ENCODE measurements around the gene PIP4K2A. TPM values are rescaled to one million over a fixed set of nuclear protein-coding genes. Genes with fewer than 3 reads are reported as not detected.
A peak's percentile ranks its signal among the peaks of the same experiment; 100 is the strongest.

The PIP4K2A gene
- total RNA-seq, 1 experiment from 2014 or later = 24.2 TPM

- TF ChIP-seq CTCF (IDR thresholded peaks at IDR 0.05; ENCODE audit: unreplicated experiment) = no peak
- Mint-ChIP-seq H3K4me1 (ENCODE audit: low read depth, unreplicated experiment) (peaks cover 16% of the 10 kb centered on the region), H3K4me3 (ENCODE audit: low read depth, unreplicated experiment) (peak overlapping the region; percentile 76), H3K27me3 (ENCODE audit: unreplicated experiment) (no peaks in the 10 kb centered on the region), H3K36me3 (ENCODE audit: insufficient read depth, unreplicated experiment) (peaks cover 25% of the 10 kb centered on the region), H3K27ac (ENCODE audit: unreplicated experiment) (no peak overlapping the region), H3K9me3 (ENCODE audit: low read depth, unreplicated experiment) (no peaks in the 10 kb centered on the region)
- intact Hi-C loops (cut with micrococcal nuclease; ENCODE audit: unreplicated experiment) = loop anchor here (5.0 to 10.0 kb wide), 2 partner anchors 87 to 271 kb away; no protein-coding TSS in a partner anchor
- CTCF ChIA-PET = interaction anchor here (0.6 to 0.9 kb wide), 2 partner anchors 9 to 918 kb away, joined by 4 to 6 read pairs; no protein-coding TSS in a partner anchor
- no TSS peak for BruUV-seq (replicated peaks)
- peak; percentile 9 for DNase-seq
These were observed 412 bp downstream of the PIP4K2A start for GRCh38 chr10:22713853-22714478.

DNA sequence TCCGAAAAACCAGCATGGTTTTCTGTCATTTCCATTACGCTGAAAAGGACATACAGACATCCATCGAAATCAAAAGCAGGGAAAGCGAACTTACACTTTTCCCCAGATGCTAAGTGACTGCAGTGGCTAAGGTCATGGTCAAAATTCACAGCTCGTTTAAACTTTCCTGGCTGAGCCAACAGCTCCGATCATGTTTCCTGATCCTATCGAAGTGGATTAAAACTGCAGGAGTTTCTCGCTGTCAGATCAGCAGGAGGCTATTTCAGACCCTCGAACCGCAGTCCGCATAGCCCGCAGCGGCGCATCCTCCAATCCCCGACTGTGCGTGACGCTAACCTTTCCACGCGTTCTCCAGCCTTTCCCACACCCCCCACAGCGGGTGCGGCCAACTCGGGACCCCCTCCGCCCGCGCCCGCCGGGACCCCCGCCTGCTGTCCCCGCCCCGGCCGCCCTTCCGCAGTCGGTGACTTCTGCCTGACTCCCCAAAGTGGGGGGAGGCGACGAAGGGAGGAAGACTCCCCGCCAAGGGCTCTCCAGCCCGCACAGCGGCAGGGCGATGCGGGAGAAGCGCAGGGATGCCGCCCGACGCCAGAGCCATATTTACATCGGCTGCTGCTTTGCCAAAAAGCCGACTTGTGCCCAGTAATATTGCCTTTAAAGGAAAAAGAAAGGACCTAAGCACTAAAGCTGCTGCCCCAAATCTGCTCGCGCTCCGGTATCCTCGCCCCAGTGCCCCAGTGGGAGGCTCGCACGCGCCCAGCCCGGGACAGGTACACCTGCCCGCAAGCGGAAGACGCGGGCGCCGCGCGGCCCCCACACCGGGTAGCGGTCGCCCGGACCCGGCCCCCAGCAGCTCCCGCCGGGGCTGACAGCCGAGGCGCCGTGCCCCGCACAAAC lies 1.2 kb downstream of the PIP4K2A start:
- Mint-ChIP-seq H3K36me3 (ENCODE audit: insufficient read depth, unreplicated experiment) (peaks cover 25% of the 10 kb centered on the region), H3K4me3 (ENCODE audit: low read depth, unreplicated experiment) (peak overlapping the region; percentile 76), H3K9me3 (ENCODE audit: low read depth, unreplicated experiment) (no peaks in the 10 kb centered on the region), H3K27me3 (ENCODE audit: unreplicated experiment) (no peaks in the 10 kb centered on the region), H3K27ac (ENCODE audit: unreplicated experiment) (no peak overlapping the region), H3K4me1 (ENCODE audit: low read depth, unreplicated experiment) (peaks cover 10% of the 10 kb centered on the region)
- peak; percentile 32 for DNase-seq
- CTCF ChIA-PET = interaction anchor here (0.6 to 0.9 kb wide), 2 partner anchors 9 to 918 kb away, joined by 4 to 6 read pairs; no protein-coding TSS in a partner anchor
- no peak for TF ChIP-seq CTCF (IDR thresholded peaks at IDR 0.05; ENCODE audit: unreplicated experiment)
- intact Hi-C loops (cut with micrococcal nuclease; ENCODE audit: unreplicated experiment) = loop anchor here (5.0 to 10.0 kb wide), 2 partner anchors 86 to 272 kb away; no protein-coding TSS in a partner anchor
- BruUV-seq (replicated peaks) = no TSS peak

- Mint-ChIP-seq H3K9me3 (ENCODE audit: low read depth, unreplicated experiment) (no peaks in the 10 kb centered on the region), H3K27ac (ENCODE audit: unreplicated experiment) (no peak overlapping the region), H3K27me3 (ENCODE audit: unreplicated experiment) (no peaks in the 10 kb centered on the region), H3K4me3 (ENCODE audit: low read depth, unreplicated experiment) (peak overlapping the region; percentile 76), H3K36me3 (ENCODE audit: insufficient read depth, unreplicated experiment) (peaks cover 25% of the 10 kb centered on the region), H3K4me1 (ENCODE audit: low read depth, unreplicated experiment) (peaks cover 10% of the 10 kb centered on the region)
- no peak for DNase-seq
- TF ChIP-seq CTCF (IDR thresholded peaks at IDR 0.05; ENCODE audit: unreplicated experiment) = no peak
- intact Hi-C loops (cut with micrococcal nuclease; ENCODE audit: unreplicated experiment) = loop anchor here (5.0 to 10.0 kb wide), 2 partner anchors 85 to 272 kb away; no protein-coding TSS in a partner anchor
- BruUV-seq (replicated peaks) = no TSS peak
- CTCF ChIA-PET = interaction anchor here (0.7 kb wide), 1 partner anchor 138 kb away, joined by 3 read pairs; no protein-coding TSS in a partner anchor
These were observed 2.0 kb downstream of the PIP4K2A start for GRCh38 chr10:22712211-22712955.

DNA sequence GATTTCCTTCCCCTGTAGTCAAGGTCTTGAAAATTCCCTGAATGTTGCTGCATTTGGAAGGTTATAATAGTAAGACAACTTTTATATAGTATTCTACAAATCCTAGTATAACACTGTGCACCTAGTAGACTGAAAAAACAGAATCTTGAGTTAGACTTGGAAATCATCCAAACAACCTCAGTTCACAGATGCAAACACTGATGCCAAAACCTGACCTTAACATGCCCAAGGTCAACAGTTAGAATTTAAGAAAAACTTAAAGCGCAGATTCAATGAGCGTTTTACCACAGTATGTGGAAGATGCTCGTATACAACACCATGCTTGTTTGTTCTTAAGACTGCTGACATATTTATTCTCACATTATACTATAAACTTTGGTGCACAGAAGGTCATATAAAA lies 3.0 kb downstream of the PIP4K2A start:
- H3K27me3 Mint-ChIP-seq (ENCODE audit: unreplicated experiment) = no peaks in the 10 kb centered on the region
- intact Hi-C loops (cut with micrococcal nuclease; ENCODE audit: unreplicated experiment) = loop anchor here (5.0 to 10.0 kb wide), 2 partner anchors 84 to 273 kb away; no protein-coding TSS in a partner anchor
- H3K4me1 Mint-ChIP-seq (ENCODE audit: low read depth, unreplicated experiment) = peaks cover 10% of the 10 kb centered on the region
- DNase-seq = no peak
- no TSS peak for BruUV-seq (replicated peaks)
- CTCF ChIA-PET = no interaction called here
- H3K36me3 Mint-ChIP-seq (ENCODE audit: insufficient read depth, unreplicated experiment) = peaks cover 25% of the 10 kb centered on the region
- TF ChIP-seq CTCF (IDR thresholded peaks at IDR 0.05; ENCODE audit: unreplicated experiment) = no peak
- H3K4me3 Mint-ChIP-seq (ENCODE audit: low read depth, unreplicated experiment) = peak overlapping the region; percentile 76
- no peak overlapping the region for H3K27ac Mint-ChIP-seq (ENCODE audit: unreplicated experiment)
- no peaks in the 10 kb centered on the region for H3K9me3 Mint-ChIP-seq (ENCODE audit: low read depth, unreplicated experiment)

Data from Calu3 (cell line).